ENCODE results near the gene INTS2. TPM values are rescaled to one million over a fixed set of nuclear protein-coding genes. Genes with fewer than 3 reads are reported as not detected.
A peak's percentile ranks its signal among the peaks of the same experiment; 100 is the strongest.

INTS2 gene
- total RNA-seq, 1 donor, result 9.8 TPM

DNA sequence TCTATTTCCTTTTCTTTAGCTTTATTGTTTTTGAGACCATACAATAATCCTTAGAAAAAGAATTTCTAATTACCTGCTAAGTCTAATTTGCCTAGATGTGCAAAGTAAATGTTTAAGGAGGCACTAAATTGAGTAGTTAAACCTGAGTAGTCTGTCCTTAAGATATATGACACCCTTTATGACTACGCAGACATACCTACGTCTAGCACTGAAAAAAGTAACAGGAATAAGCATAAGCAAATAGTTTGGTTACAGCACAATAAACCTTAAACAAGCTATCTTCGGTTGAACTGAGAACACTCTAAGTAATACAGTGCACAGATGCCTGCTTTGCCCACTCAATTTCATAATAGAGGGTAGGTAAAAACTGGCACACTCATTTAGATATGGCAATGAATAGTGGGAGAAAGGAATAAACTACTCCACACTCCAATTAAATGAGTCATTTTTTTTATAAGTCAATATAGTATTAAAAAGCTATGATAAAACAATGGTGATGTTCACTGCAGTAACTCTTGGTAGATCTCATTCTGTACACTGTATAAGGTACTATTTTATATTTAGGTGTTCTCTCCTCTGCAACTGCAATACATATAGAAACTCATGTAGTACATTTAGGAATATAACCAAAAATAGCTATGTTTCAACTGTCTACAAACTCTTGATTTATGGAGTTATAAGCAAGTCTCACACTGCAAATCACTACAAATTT, 19.7 kb upstream of the INTS2 start:
- H3K27ac ChIP-seq (ENCODE audit: low read depth, low read length), result no peak overlapping the region
- TF ChIP-seq, protein P1, sequence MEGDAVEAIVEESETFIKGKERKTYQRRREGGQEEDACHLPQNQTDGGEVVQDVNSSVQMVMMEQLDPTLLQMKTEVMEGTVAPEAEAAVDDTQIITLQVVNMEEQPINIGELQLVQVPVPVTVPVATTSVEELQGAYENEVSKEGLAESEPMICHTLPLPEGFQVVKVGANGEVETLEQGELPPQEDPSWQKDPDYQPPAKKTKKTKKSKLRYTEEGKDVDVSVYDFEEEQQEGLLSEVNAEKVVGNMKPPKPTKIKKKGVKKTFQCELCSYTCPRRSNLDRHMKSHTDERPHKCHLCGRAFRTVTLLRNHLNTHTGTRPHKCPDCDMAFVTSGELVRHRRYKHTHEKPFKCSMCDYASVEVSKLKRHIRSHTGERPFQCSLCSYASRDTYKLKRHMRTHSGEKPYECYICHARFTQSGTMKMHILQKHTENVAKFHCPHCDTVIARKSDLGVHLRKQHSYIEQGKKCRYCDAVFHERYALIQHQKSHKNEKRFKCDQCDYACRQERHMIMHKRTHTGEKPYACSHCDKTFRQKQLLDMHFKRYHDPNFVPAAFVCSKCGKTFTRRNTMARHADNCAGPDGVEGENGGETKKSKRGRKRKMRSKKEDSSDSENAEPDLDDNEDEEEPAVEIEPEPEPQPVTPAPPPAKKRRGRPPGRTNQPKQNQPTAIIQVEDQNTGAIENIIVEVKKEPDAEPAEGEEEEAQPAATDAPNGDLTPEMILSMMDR (IDR thresholded peaks at IDR 0.05; ENCODE audit: extremely low read depth, low read depth, low read length), result no peak
- H3K27me3 ChIP-seq (ENCODE audit: insufficient read depth, low read length), result no peaks in the 10 kb centered on the region
- H3K4me3 ChIP-seq (ENCODE audit: insufficient read depth, low read length), result no peak overlapping the region
- H4K20me1 ChIP-seq (ENCODE audit: insufficient read depth, low read length), result peaks cover 3% of the 10 kb centered on the region
- no peaks in the 10 kb centered on the region for H3K79me2 ChIP-seq (ENCODE audit: insufficient read depth, low read length)
- H3K36me3 ChIP-seq (ENCODE audit: insufficient read depth, low read length), result peaks cover 62% of the 10 kb centered on the region
- no peak overlapping the region for H2AFZ ChIP-seq (ENCODE audit: low read length)
- no peak for DNase-seq (ENCODE audit: insufficient read length, low spot score, missing footprints)
- no peaks in the 10 kb centered on the region for H3K4me1 ChIP-seq (ENCODE audit: insufficient read depth, low read length)
- no peak overlapping the region for H3K4me2 ChIP-seq (ENCODE audit: insufficient read depth, low read length)
- H3K9me3 ChIP-seq (ENCODE audit: low read depth, low read length), result no peaks in the 10 kb centered on the region

DNA sequence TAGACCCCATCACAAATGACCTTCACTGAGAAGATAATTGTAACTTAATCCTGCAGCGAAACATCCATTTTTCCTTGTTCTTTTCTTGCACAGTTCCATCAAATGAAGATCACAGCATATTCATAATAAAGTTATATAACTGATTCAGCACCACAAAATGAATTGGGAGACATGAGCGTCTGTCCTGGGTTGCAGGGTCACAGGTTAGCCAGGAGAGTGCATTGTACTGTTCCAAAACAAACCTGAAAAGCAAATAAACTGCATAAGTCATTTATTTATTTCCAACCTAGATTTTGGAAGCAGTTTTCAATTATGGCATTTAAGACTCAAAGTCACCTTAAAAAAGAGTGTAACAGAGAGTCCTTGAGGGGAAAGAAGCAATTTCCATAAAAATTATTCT, 18.6 kb upstream of the INTS2 start:
- H3K79me2 ChIP-seq (ENCODE audit: insufficient read depth, low read length), result no peaks in the 10 kb centered on the region
- no peak overlapping the region for H3K27ac ChIP-seq (ENCODE audit: low read depth, low read length)
- no peak overlapping the region for H2AFZ ChIP-seq (ENCODE audit: low read length)
- no peak for DNase-seq (ENCODE audit: insufficient read length, low spot score, missing footprints)
- no peaks in the 10 kb centered on the region for H3K9me3 ChIP-seq (ENCODE audit: low read depth, low read length)
- TF ChIP-seq, protein P1 (IDR thresholded peaks at IDR 0.05; ENCODE audit: extremely low read depth, low read depth, low read length), result no peak
- H4K20me1 ChIP-seq (ENCODE audit: insufficient read depth, low read length), result peaks cover 3% of the 10 kb centered on the region
- no peaks in the 10 kb centered on the region for H3K4me1 ChIP-seq (ENCODE audit: insufficient read depth, low read length)
- H3K4me3 ChIP-seq (ENCODE audit: insufficient read depth, low read length), result no peak overlapping the region
- no peaks in the 10 kb centered on the region for H3K27me3 ChIP-seq (ENCODE audit: insufficient read depth, low read length)
- H3K4me2 ChIP-seq (ENCODE audit: insufficient read depth, low read length), result no peak overlapping the region
- peaks cover 51% of the 10 kb centered on the region for H3K36me3 ChIP-seq (ENCODE audit: insufficient read depth, low read length)

DNA sequence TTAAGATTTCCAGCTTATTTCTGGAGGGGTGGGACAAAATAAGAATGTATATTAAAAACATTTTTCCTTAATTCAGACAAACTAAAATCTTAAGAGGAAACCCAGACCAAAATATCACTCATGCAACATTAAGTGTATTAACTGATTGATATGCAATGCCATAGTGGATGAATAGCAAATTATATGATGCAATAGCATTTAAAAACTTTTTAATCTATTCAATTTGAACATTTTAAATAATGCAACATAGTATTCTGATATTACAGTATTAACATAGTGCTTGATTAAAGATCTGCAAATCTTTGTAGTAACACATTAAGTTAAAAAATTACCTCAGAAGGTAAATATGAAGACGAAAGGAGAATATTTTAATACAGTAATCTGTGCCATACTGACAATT, 15.3 kb upstream of the INTS2 start:
- H2AFZ ChIP-seq (ENCODE audit: low read length), result no peak overlapping the region
- DNase-seq (ENCODE audit: insufficient read length, low spot score, missing footprints), result no peak
- no peaks in the 10 kb centered on the region for H3K79me2 ChIP-seq (ENCODE audit: insufficient read depth, low read length)
- no peak overlapping the region for H3K4me3 ChIP-seq (ENCODE audit: insufficient read depth, low read length)
- no peaks in the 10 kb centered on the region for H3K9me3 ChIP-seq (ENCODE audit: low read depth, low read length)
- H3K27me3 ChIP-seq (ENCODE audit: insufficient read depth, low read length), result no peaks in the 10 kb centered on the region
- H4K20me1 ChIP-seq (ENCODE audit: insufficient read depth, low read length), result peaks cover 3% of the 10 kb centered on the region
- H3K4me1 ChIP-seq (ENCODE audit: insufficient read depth, low read length), result no peaks in the 10 kb centered on the region
- TF ChIP-seq, protein P1 (IDR thresholded peaks at IDR 0.05; ENCODE audit: extremely low read depth, low read depth, low read length), result no peak
- peaks cover 25% of the 10 kb centered on the region for H3K36me3 ChIP-seq (ENCODE audit: insufficient read depth, low read length)
- H3K27ac ChIP-seq (ENCODE audit: low read depth, low read length), result no peak overlapping the region
- no peak overlapping the region for H3K4me2 ChIP-seq (ENCODE audit: insufficient read depth, low read length)

DNA sequence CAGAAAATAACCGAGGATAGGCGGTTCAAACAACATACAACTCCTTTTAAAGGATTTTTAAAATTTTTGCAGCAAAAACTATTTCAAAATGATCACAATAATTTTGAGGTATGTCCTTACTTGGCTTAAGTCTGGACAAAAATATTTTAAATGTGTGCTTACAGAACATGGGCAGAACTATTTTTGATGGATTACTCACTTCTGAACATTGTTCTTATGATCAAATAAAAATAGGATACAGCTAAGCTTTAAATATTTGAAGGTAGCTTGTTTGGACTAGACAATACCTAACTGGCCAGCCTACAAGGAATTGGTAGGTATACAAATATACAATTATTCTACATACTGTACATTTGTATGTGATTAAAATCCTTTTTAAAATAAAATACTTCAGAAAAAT, 14.3 kb upstream of the INTS2 start:
- no peak overlapping the region for H3K27ac ChIP-seq (ENCODE audit: low read depth, low read length)
- H3K36me3 ChIP-seq (ENCODE audit: insufficient read depth, low read length), result peaks cover 25% of the 10 kb centered on the region
- DNase-seq (ENCODE audit: insufficient read length, low spot score, missing footprints), result peak; percentile 14
- peaks cover 3% of the 10 kb centered on the region for H4K20me1 ChIP-seq (ENCODE audit: insufficient read depth, low read length)
- H2AFZ ChIP-seq (ENCODE audit: low read length), result no peak overlapping the region
- H3K4me1 ChIP-seq (ENCODE audit: insufficient read depth, low read length), result no peaks in the 10 kb centered on the region
- H3K9me3 ChIP-seq (ENCODE audit: low read depth, low read length), result no peaks in the 10 kb centered on the region
- no peak overlapping the region for H3K4me3 ChIP-seq (ENCODE audit: insufficient read depth, low read length)
- H3K27me3 ChIP-seq (ENCODE audit: insufficient read depth, low read length), result no peaks in the 10 kb centered on the region
- H3K79me2 ChIP-seq (ENCODE audit: insufficient read depth, low read length), result no peaks in the 10 kb centered on the region
- H3K4me2 ChIP-seq (ENCODE audit: insufficient read depth, low read length), result no peak overlapping the region
- TF ChIP-seq, protein P1 (IDR thresholded peaks at IDR 0.05; ENCODE audit: extremely low read depth, low read depth, low read length), result no peak
